NCI-H1930 (cell line): Measurements from ENCODE around the gene DDX28.
A peak's percentile ranks its signal among the peaks of the same experiment; 100 is the strongest.

Experiments used
- DNase-seq, 2 experiments: peaks; one replicate each; lab custom pipeline; 2025; lab: John Stamatoyannopoulos, UW

DDX28 gene, protein sequence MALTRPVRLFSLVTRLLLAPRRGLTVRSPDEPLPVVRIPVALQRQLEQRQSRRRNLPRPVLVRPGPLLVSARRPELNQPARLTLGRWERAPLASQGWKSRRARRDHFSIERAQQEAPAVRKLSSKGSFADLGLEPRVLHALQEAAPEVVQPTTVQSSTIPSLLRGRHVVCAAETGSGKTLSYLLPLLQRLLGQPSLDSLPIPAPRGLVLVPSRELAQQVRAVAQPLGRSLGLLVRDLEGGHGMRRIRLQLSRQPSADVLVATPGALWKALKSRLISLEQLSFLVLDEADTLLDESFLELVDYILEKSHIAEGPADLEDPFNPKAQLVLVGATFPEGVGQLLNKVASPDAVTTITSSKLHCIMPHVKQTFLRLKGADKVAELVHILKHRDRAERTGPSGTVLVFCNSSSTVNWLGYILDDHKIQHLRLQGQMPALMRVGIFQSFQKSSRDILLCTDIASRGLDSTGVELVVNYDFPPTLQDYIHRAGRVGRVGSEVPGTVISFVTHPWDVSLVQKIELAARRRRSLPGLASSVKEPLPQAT

DNA sequence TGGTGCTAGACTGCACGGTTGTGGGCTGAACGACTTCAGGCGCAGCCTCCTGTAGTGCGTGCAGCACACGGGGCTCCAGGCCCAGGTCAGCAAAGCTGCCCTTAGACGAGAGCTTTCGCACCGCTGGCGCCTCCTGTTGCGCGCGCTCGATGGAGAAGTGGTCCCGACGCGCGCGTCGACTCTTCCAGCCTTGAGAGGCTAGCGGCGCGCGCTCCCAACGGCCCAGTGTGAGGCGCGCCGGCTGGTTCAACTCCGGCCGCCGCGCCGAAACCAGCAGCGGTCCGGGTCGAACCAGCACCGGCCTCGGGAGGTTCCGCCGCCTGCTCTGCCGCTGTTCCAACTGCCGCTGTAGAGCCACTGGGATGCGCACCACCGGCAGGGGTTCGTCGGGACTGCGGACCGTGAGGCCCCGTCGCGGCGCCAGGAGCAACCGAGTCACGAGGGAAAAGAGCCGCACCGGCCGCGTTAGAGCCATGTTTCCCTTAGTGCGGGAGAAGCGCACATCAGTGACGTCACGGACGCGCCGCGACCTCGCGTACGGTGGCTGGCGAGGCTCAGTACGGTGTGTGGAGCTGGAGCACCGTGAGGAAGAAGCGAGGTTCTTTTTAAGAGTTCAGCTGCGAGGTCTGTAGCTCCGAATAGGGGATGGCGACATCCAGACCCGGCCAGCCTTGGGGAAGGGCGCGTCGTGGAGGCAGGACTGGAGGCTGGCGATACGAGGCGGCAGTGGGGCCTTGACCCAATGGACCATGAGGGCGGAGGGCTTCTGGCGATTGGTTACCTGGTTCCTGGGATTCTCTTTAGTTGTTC is at the start of gene DDX28, which contains the start of gene DUS2:
Gene DDX28 (minus strand): TSS at position 505 of the 810 bp plus-strand sequence. CDS start 30 bp downstream, at position 475.
Gene DUS2 (plus strand): TSS at position 557 of the 810 bp plus-strand sequence. CDS start 14,740 bp downstream, outside the sequence.
- DNase-seq, result peak; percentile 74 to 86

DNA sequence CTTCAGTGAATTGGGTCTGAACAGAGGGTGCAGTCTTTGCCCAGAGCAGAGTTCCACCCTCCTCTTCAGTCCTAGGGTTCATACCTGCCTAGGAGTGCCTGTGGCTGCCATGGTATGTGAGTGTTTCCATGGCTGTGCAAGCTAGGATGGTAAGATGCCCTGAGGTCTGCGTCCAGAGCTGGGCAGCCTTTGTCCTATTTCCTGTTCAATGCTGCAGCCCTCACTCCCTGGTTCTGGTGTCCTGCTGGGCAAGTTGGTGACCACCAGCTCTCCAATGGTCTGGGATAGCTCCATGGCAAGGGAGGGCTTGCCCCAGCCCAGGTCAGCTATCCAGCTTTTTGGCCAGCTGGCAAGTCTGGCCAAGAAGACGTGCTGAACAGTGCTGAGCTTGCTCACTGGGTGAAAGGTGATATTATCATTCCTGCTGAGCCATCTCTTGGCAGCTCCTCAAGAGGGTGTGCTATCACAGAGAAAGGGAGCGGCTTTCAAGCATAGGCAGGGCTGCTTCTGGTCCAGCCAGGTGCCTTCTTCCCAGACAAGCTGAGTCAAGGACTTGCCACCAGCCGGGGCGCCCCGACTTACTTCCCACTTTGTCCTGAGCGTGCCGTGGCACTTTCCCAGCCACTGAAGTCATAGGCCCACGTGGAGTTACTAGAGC is 49.1 kb upstream of the DDX28 start:
- no peak for DNase-seq

DNA sequence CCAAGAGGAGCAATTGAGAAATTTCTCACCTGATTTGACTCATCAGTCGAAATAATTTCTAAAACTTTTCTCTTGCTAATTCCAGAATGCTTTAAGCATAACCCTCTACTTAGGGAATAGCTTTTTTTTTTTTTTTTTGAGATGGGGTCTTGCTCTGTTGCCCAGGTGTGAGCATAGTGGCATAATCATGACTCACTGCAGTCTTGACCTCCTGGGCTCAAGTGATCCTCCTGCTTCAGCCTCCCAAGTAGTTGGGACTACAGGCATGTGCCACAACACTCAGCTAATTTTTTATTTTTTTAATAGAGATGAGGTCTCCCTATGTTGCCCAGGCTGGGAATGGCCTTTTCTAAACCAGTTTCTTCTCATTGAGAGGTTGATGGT is 48.5 kb upstream of the DDX28 start:
- DNase-seq, result no peak

DNA sequence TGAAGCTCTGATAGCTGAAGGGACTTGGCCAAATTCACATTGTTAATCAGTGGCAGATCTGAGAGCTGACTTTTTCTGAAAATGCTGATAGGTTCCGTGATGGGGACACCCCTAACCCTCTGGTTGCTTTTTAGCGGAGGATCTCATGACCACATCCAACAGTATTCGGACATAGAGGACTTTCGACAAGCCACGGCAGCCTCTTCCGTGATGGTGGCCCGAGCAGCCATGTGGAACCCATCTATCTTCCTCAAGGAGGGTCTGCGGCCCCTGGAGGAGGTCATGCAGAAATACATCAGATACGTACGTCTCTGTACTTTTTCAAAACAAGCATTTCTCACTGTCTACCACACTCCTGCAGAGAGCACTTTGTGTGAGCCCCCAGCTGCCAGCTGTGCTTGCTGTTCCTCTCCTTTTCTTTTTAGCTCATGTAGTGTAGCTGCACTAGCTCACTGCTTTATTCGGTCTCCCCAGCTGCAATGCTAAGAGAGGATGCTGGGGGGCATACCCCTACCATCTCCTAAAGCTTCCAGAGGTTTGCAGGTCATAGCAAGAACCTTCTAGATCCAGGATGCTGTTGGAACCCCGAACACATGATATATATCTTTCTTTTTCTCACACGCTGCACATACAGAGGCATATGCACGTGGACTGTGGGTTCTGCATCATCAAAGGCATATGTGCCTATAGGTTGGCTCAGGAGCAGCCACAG is 47.9 kb upstream of the DDX28 start:
- DNase-seq, result no peak

DNA sequence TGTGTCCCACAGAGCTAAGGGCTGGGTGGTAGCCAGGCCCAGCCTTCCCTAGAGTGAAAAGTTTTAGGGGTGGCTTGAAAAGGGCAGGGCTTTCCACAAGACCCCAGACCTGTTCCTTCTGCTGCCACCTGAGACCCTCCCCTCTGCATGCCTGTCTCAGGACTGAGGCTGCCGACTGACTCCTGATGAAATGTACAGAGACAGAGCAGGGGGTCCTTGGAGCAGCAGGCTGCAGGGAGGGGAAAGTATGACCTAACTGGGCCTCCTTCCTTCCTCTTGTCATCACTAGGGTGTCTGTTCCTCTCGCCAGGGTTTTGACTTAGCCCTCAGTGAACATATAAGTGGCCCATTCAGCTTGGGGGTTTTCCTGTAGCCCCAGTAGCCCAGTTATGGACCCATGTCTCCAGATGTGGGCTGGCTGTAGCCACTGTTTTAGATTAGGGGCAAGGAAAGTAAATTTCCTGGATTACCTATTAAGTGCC is 47.3 kb upstream of the DDX28 start:
- DNase-seq, result no peak

DNA sequence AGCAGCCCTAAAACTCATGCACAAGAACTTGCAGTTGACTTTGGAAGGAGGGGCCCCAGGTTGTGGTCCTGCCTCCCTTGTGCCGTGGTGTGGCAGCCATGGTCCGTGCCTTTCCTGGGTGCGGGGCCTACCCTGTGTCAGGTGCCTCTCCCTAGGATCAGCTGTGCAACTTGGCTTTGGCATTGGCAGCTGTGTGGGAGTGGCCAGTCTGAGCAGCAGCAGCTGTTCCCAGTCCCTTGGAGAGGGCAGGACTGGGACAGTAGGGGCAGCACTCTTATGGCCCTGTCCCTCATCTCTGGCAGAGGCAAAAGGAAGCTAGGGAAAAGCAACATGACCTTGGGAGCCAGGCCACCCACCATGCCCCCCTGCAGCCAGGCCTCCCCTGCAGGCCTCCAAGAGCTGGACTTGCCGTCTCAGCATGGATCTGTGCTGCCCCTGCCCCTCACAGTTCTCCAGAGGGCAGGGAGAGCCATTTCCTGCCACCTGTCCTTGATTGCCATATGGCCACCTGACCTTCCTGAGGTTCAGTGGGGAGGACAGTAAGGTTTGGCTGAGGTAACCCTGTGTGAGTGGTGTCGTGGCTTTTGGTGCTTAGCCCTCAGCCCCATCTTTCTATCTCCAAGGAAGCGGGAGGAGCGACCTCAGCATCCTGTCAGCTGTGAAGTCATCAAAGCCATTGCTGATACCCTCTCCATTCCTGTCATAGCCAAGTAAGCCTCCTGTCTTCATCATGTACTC is 46.6 kb upstream of the DDX28 start:
- no peak for DNase-seq

DNA sequence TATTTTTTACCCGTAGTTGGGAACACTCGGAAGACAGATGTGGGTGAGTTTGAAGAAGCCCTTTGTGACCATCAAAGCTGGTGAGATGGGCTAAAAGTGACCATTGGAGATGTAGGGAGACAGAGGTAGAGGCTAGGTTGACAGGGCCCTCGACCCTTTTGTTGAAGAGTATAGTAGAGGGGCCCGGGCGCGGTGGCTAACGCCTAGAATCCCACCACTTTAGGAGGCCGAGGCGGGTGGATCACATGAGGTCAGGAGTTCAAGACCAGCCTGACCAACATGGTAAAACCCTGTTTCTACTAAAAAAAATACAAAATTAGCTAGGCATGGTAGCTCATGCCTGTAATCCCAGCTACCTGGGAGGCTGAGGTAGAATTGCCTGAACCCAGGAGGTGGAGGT is 45.9 kb upstream of the DDX28 start:
- DNase-seq, result no peak

DNA sequence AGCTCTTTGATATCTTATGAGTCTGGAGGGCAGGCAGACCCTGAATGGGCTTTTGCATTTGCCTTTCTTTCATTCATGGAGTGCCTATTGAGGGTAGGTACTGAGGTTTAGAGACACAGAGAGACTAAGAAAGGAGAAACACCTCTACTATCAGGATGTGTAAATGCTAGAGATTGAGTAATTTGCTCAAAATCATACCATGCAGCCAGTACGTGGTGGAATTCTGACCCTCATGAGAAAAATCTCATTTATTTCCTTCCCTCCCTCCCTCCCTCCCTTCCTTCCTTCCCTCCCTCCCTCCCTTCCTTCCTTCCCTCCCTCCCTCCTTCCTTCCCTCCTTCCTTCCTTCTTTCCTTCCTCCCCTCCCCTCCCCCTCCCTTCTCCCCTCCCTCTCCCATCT is 43.7 kb upstream of the DDX28 start:
- no peak for DNase-seq

DNA sequence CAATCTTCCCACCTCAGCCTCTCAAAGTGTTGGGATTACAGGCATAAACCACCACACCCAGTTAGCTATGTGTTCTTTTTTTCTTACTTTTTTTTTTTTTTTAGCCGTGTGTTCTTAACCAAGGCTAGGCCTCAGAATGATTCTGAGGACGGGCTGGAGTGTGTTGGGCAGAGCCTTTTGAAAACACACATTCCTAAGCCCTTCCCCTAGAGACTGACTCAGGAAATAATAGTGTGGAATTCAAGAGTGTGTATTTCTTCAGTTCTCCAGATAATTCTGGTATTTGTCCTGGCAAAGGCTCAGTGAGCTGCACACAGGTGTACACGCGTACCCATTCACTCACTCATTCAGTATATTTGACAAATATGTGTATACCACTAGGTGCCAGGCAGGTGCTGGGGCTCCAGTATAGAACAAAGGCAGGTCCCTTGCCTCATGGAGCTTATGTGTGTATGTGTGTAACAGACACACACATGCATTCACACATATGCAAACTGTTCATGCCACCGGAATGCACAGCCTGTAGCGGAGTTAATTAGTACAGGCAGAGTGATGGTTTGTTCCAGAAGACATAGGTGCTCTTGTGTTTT is 42.8 kb upstream of the DDX28 start:
- DNase-seq, result no peak

DNA sequence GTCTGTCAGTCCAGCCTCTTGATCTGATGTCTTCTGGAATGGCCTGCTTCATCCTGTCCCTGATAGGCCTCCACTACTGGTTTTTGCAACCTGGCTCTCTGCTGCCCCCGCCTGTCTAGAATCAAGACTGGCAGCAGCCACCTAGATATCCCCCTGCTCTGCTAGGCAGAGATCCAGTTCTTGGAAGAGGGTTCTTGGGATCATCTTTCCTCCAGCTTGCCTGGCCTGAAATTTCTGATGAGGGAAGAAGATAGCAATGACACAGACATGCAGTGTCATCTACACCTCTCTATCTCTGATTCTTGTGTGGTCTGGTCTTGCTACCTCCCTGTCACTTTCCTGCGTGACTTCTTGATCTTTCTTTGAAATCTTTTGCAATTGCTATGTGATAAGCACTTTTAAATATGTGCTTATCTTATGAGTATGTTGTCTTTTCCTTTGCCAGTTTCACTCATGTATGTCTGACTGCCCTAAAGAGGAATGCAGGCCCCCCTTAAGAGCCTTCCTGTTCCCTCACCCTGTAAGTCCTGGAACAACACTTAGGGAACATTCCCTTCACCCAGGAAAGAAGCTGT is 41.8 kb upstream of the DDX28 start:
- DNase-seq, result peak in 1 of 2 experiments; percentile 33

DNA sequence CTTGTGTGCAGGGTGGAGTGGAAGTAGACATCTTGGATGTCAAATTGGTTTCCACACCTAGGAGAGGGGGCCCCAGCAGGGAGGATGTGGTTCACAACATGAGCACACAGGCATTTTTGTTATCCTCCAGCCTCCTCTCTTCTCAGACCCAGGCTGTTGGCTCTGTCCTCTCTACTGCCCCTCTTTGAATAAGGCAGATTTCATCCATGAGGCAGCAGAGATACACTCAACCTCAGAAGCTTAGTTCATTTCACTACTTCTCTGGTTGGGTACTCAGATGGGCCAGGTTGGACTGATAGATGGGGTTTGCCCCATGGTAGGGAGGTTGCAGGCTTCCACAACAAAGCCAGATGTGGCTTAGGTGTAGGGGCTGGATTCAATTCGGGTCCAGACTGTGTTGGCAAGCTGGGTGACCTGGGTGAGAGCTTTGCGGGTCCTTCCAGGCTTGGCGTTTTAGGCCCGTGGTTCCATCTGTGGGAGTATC is 39.9 kb upstream of the DDX28 start:
- DNase-seq, result no peak

DNA sequence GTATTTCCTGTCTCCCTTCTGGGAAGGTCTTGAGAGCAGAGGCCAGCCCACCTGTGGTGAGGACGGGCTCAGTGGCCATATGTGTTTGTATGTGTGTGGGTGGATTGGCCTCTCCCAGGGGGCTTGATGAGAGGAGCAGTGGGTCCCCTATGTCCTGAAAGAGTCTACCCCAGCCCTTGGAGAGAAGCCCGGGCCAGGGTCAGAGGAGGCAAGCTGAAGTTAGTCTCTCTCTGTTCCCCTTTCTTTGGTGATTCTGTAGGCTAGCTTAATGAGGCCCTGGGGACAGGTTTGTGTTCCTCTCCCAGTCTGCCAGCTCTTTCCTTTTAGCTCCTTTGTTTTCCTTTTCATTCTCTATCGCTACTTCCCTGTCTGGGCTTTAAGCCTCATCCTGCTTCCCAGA is 38.4 kb upstream of the DDX28 start:
- DNase-seq, result no peak

DNA sequence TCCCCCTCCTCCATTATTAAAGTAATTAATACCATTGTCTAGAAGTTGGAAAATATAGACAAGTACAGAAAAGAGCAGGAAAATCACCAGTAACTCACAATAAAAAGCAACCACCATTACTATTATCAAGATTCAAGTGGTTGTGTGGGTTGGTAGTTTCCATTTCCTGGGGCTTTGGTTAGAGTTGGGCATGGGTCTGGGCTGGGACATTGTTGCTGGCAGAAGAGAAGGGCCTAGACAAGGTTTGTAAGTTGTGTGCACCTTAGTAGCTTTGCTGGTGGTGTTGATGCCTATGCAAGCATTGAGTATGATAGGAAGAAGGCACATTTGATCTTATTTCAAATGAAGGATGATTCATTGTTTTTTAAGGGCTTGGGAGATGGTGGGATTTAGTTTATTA is 36.8 kb upstream of the DDX28 start:
- DNase-seq, result no peak

DNA sequence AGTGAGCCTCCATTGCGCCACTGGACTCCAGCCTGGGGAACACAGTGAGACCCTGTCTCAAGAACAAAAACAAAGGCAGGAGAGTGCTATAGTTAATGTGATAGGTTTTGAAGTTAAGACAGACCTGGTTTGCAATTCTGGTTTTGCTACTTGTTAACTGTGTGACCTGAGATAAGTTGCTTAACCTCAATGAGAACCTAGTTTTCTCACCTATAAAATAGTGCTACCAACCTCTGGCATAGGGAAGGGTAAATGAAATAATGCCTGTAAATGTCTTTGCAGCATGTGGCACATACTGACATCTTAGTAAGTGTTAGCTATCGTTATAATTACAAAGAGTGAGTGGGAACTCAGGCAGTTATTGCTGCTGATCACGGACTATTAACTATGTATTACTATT is 32.4 kb upstream of the DDX28 start:
- no peak for DNase-seq

DNA sequence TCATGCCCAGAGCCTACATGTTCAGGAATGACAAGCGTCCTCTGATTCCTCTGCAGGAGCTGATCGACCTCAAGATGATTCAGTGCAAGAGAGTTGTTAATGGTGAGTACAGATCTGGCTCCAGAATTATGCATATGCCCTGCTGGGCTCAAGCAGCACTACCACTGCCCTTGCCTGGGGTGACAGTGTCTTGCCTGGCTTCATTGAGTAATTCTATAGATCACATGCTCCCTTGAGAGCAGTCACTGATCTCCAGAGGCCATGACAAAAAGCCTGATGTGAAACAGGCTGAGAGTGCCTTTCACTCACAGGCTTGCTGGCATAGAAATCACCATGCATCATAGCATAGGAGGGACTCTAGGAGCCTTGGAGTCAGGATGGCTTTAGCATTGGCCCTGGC is 26.4 kb upstream of the DDX28 start:
- DNase-seq, result no peak

DNA sequence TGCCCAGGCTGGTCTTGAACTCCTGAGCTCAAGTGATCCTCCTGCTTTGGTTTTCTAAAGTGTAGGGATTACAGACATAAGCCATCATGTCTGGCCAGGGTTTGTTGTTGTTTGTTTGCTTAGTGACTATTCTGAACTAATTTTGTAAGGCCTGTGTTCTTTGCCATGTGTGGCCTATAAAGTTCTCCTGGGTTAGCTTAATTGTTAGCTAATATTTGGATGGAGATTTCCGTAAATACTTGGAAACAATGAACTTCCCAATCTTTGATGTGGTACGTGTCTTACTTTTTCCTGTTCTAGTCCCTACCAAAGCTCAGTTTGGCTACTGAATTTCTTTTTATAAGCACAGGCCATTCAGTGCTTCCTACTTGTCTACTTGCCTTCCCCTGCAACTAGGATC is 25.0 kb upstream of the DDX28 start:
- DNase-seq, result no peak

DNA sequence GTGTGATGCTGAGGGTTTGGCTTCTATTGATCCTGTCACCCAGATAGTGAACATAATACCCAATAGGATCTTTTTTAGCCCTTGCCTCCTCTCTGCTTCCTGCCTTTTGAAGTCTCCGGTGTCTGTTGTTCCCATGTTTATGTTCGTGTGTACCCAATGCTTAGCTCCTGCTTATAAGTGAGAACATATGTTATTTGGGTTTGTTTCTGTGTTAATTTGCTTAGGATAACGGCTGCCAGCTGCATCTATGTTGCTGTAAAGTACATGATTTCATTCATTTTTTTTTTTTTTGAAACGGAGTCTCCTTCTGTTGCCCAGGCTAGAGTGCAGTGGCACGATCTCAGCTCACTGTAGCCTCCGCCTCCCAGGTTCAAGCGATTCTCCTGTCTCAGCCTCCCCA is 23.1 kb upstream of the DDX28 start:
- DNase-seq, result no peak

DNA sequence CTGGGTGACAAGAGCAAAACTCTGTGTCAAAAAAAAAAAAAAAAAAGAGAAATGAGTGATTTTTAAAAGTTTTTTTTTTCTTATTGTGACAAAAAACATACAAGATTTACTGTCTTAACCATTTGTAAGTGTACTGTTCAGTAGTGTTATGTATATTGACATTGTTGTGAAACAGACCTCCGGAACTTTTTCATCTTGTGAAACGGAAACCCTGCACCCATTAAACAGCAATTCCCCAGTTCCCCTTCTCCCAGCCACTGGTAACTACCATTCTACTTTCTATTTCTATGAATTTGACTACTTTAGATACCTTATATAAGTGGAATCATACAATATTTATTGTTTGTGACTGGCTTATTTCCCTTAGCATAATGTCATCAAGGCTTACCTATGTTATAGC is 18.8 kb upstream of the DDX28 start:
- no peak for DNase-seq

DNA sequence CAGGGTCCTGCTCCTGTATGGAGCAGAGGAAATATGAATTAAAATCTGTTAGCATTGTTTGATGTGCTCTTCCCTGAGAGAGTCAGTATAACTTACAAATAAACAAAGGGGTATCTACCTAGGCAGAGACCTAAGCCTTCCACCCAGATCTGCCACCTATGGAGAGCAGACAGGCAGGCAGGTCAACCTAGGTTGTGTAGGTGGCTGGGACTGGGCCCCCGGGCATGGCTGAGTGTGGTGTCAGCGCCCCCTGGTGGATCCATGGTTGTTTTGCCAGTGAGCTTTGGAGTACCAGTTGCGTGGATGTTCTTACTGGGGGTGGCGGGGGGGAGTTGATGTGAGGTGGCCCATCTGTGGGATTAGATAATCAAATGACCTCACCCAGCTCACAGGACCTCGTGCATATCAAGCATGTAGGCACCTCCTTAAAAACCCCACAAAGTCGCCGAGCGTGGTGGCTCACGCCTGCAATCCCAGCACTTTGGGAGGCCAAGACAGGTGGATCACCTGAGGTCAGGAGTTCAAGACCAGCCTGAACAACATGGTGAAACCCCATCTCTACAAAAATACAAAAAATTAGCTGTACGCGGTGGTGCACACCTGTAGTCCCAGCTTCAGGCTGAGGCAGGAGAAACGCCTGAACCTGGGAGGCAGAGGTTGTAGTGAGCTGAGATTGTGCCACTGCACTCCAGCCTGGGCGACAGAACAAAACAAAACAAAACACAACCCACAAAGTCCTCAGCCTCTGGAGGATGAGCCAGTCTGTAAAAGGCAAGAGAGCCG is 17.7 kb upstream of the DDX28 start:
- peak; percentile 25 to 46 for DNase-seq
